ENCODE data around the gene SOHLH1.

- TF ChIP-seq CTCF (conservative IDR thresholded peaks at IDR 0.05 in 1 of 2, IDR thresholded peaks at IDR 0.05 in 1 of 2; ENCODE audit: low read depth in 1 of 2, low read length in 2 of 2) (no peak), EZH2 (IDR thresholded peaks at IDR 0.05; ENCODE audit: low read length, missing control alignments) (no peak)
Measured at GRCh38 chr9:135719472-135719871, 20.2 kb upstream of the SOHLH1 start.

Data from fibroblast of lung (primary cell).